ENCODE results near the gene RASGRF2.
A peak's percentile ranks its signal among the peaks of the same experiment; 100 is the strongest.

RASGRF2 gene

DNA sequence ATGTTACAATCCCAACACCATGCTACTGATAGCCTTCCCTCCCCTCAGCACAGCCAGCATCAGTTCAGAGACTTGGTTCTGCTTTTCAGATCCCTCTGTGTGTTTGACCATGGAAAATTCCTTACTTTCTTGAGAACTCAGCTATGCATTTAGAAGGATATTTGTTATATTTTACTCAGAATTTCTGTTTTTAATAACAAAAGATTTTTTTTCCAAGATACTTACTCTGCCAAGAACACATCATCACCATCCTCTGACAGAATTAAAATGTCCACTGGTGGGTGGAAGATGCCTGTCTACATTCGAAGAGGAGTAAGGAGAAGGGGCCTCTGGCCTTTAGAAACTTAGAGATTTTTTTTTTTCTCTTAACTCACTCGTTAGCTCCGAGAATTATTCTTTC lies 216.9 kb downstream of the RASGRF2 start:
- DNase-seq (ENCODE audit: low spot score), result no peak

DNA sequence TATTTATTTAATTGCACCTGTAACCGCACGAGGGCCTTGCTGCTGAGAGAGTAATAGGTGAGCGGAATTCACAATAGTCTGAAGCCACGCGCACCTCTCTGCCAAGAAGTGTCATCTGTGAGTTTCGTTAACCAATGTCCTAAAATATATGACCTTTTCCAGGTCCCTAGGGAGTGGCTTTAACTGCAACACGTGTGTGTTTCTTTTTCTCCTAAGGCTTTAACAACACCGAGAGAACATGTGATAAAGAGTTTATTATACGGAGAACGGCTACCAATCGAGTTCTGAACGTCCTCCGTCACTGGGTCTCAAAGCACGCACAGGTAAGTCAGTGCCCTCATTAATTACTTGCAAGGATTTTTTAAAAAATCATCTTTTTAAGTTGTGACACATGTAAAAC lies 219.8 kb downstream of the RASGRF2 start:
- DNase-seq (ENCODE audit: low spot score), result no peak

DNA sequence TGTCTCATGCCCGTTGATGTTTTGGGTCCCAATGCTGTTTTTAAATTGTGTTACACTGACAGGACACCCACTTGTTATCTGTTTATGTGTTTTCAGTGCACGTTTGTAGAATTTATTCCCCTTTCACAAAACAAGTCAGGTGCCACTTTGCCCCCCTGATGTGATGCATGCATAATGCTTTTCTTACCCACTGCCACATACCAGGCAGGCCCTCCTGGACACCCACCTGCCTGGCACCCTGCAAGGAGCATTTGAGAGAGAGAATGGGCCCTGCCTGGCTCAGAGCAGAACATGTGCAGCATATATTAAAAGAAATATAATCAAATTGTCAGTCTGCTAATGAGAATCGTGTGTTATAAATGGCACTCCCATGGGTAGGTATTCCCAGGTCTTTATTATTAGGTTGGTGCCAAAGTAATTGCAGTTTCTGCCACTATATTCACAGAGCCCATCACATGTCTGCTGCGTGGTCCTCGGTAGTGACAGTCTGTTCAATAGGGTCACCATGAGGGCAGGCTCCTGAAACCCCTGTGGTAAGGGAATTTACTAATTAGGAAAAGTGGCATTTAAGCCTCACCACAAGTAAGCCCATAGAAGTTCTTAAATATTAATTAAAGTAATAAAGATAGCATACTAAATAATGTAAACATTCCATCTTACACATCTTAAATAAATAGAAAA lies 220.8 kb downstream of the RASGRF2 start:
- DNase-seq (ENCODE audit: low spot score), result no peak

DNA sequence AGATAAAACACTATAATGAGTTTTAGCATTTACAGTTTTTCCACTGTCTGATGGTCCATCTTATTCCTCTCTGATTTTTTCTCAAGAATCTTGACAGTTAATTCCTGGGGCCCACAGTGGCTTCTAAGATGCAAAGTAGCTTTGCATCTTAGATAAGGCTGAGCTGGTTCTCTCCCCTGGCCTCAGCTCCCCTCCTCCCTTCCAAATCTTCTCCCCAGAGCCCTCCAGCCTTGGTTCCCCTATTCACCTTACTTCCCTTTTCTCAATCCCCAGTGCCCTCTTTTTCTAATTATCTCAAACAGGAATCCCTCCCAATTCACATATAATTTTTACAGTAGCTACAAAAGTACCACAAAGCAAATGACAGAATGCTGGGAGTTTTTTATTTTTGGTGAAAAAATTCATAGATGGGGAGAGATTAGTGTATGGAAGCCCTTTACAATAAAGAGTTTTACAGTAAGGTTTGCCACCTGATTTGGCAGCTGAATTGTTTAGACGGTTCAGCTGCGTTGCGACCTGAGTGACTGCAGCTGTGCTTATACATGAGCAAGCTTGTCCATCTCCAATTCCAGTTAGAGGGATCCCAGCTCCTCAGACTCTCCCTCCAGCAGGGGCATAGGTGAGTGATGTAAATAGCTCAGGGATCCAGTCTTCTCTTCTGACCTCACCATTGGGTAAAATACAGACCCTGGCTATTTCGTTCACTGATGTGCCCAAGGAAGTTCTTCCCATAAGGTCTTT lies 221.6 kb downstream of the RASGRF2 start:
- no peak for DNase-seq (ENCODE audit: low spot score)

DNA sequence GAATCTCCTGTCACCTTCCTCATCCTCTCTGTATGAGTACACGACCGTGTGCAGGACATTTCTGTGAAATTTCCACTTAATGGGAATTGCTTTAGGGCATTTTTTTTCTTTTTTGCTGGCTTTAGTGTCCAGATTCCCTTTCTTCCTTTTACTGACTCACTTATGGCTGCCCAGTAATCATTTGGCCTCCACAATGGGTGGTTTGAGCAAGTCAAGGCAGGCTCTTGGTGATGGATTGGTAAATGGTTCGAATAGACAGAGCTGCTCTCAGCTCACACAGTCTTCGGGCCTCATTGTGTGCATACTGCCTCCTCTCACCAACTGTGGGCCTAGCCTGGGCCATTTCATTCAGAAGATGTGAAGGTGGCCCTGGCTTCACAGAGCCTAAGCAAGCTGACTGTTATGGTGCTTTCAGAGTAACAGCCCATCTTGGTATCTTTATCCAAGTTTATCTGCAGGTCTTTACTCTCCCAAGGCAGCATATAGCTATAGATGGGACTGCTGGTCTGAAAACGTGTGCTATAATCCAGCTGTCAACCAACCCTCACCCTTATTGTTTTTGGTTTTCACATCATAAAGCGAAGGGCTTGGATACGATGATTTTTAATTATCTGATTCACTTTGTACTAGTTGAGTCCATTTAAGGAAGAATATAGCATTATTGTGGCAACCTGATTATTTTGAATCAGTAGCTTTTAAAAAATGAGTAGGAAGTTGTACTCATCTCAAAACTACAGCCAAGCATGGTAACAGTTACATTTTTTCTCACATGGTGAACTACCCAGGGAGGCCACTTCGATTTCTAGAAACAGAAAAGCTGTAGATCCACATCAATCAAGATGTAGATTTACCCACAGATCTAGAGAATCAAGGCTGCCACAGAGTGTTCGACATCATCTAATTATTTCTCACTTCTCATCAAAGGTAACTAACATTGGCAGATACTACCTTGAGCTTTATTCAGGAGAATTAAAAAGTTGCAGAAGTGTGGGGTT lies 222.5 kb downstream of the RASGRF2 start:
- DNase-seq (ENCODE audit: low spot score), result no peak

DNA sequence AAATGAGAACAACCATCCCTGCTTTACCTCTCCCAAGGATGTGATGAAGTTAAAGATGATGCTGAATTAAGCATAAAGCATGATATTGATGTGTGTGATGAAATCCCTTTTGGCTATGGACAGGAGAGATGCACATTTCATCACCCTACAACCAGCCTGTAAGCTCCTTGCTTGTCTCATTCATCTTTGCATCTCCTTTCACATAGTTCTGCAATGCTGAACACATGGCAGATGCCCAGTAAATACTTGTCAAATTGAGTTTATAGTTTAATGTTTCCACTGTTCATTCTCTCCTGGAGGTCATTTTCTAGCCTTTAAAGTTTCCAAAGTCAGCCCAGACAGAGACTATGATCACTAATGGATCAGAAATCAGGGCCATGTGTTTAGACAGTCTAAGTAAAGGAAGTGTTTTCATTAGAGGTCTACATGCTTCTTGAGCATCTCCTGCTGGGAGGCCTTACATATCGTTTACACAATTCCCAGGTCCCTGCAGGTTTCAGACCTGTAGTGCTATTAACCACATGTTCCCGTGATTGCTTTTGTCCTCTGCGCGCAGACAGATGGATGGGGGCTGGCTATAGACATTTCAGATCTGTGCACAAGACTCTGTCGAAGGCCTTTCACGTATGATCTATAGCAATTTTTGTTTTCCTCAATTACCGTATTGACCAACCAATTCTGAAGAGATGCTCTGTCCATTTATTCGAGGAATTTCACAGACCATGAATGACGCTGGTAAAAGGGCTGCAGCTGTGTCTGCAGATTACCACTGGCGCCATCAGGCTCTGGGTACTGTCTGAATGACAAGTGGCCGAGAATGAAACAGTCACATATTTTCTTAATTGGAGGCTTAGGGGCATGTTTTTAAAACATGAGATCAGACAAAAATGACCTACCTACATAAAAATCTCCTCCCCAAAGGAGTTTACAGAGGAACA lies 223.9 kb downstream of the RASGRF2 start:
- DNase-seq (ENCODE audit: low spot score), result no peak

DNA sequence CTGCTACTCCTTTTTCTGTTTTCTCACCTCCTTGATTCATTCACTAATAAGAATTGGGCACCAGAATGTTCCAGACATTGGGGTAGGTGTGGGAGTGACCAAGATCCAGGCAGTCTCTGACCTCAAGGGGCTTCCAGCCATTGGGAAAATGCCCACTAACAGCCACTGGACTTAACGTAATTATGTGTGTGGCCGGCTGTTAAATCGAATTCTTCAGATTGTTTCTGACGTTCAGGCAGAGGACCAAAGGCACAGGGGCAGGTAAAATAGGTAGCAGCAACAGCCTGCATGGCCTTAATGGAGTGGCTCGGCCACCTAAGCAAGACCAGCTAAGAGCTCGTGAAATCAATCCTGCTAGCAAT lies 224.6 kb downstream of the RASGRF2 start:
- no peak for DNase-seq (ENCODE audit: low spot score)

DNA sequence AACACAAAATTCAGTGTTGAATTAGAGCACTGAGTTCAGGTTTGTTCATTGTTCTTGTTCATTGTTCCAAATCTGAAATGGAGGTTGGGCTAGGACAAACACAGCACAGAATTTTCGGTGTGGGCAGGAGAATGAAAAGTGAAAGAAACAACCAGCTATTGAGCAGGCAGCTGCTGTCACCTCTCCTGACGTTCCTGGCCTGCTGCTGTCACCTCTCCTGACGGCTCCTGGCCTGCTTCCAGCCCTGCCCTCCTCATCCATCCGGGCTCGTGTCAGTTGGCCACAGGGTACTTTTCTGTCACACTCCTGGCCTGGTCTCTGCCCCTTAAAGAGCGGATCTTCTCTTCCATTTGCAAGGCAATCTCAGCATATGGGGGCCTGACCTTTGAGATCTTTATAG lies 227.7 kb downstream of the RASGRF2 start:
- DNase-seq (ENCODE audit: low spot score), result no peak

DNA sequence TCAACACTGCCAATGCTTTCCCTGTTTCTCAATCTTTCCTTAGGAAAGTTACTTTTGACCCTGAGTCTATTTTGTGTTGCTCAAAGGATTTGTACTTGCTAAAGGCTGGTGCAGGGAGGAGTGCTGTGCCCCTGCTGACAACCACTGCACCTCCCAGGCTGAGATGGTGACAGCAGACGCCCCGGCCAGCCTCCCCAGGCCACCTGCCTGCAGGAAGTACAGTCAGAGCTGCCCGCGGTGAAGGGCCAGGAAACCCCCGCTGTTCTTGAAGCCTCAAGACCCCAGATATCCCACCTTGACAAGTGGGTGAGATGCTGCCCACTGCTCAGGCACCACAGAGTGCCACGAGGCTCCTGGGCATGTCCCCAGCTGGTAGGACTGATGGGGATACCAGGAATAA lies 228.8 kb downstream of the RASGRF2 start:
- no peak for DNase-seq (ENCODE audit: low spot score)

DNA sequence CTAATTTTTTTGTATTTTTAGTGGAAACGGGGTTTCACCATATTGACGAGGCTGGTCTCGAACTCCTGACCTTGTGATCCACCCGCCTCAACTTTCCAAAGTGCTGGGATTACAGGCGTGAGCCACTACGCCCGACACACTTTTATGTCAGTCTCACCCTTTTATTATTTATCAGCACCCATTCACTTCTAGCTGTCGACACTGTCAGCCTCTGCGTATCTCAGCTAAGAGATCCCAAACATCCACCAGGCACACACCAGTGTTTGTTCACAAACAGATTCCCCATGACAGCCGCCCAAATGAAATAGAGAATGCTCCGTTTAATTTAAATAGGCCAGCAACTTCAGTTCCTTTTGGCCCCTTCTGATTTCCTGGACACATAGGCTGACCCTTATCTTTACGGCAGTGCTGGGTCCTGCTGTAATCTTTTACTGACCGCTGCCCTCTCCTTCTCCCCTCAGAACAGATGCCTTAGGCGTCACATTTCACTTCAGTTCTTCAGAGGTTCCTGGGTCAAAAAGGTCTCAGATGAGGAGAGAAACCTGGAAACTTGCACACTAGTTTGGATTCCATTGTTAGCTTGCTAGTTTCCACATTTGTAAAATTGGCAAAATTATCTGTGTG lies 229.8 kb downstream of the RASGRF2 start:
- DNase-seq (ENCODE audit: low spot score), result no peak

DNA sequence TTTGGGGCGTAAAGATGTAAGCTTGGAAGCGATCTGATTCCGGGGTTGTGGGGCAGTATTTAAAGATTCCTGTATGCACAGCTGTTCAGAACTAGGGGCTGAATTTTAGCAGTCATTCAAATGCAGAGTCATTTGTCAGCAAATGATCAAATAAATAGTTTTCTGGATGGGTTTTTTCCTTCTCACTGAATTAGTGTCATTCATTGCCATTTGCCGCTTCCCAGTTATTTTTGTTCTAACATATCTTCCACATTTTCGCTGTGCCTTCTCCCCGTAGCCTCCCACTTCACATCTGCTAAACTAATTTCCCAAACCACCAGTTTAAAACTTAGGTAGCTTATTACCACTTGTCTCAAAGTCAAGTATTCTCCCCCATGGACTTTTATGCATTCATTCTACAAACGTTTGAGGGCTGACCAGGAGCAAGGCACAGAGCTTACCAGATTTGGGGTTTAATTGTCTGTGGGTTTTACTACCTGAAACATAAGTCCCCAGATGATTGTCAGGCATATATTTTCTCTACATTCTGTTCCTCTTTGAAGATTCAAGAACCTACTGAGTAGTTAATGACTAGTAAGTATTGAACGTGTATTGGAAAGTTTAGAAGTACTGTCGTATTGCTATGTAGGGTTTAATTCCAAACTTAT lies 231.7 kb downstream of the RASGRF2 start:
- no peak for DNase-seq (ENCODE audit: low spot score)

DNA sequence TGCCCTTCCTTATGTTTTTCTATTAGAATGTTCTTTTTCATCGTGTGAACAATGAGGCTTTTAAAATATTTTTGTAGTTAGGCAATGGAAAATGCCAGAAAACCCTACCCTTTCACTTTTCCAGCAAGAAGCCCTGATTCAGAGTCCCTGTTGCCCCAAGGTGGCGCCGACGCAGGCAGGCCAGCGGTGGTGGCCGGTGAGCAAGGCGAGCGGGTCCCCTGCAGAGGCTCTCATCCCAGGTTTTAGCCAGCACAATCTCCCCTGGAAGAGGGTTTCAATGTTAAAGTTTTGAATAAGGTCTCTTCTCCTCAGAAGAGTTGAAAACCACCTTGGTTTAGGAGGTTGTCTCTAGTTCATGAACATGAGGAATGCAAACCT lies 232.2 kb downstream of the RASGRF2 start:
- DNase-seq (ENCODE audit: low spot score), result no peak

DNA sequence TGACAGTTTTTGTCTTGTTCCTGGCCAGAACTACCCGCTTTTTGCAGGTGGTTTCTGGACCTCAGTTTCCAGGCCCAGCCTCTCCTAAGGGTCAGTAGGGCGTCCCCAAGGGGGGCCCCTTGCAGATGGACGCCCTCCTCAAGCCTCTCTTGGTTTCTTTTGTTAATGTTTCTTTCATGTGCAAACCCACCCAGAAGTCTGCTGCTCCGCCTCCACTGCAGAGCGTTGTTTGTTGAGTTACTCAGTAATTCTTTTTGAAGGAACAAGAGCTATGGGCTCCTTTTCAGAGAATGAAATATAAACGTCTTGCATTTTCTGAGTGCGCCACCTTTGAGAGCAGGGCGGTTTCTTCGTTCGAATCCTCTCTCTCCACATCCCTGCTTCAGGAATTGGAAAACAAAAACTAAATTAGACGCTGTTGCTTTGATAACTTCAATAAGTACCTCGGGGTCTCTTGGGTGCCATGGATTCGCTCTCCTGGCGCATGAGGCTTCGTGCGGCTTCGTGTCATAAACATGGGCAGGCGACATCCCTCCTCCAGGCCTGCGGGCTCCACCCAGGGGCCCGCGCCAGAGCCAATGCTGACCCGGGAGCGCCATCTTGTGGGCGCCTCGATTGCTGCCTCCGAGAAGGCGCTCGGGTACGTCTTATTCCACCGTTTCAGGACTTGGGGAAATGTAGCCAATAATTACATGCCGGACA lies 234.6 kb downstream of the RASGRF2 start:
- DNase-seq (ENCODE audit: low spot score), result peak; percentile 66

DNA sequence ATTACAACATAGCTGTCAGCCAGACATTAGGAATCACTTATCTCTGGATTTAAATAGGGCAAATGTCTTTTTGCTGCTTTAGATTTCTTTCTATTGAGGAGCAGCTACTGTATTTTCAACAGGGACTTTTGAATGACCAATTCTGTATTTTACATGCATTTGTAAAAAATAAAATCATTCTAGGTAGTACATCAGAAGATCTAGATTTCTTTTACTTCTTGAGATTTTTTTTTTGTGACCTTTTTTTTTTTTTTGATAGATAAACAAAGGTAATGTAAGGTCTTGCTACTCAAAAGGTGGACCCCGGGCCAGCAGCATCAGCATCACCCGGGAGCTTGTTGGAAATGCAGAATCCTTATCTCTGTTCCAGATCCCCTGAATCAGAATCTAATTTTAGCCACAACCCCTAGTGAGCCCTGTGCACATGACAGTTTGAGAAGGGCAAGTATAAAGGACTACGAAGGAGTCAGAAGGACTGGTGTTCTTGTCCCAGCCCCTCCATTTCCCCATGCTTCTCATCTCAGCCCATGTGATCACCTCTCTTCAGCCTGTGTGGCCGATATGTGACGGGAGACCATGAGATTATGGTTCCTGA lies 235.3 kb downstream of the RASGRF2 start:
- DNase-seq (ENCODE audit: low spot score), result no peak

DNA sequence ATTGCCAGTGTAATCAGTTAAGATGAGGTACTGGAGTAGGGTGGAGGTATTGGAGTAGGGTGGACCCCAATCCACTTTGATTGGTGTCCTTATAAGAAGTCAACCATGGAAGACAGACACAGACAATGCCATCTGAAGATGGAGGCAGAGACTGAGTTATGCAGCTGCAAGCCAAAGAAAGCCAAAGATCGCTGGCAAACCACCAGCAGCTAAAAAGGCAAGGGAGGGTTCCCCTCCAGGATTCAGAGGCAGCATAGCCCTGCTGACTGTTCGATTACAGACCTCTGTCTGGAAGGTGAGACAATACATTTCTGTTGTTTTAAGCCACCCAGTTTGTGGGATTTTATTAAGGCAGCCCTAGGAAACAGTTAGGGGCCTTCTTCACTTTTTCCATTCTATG lies 242.5 kb downstream of the RASGRF2 start:
- no peak for DNase-seq (ENCODE audit: low spot score)

DNA sequence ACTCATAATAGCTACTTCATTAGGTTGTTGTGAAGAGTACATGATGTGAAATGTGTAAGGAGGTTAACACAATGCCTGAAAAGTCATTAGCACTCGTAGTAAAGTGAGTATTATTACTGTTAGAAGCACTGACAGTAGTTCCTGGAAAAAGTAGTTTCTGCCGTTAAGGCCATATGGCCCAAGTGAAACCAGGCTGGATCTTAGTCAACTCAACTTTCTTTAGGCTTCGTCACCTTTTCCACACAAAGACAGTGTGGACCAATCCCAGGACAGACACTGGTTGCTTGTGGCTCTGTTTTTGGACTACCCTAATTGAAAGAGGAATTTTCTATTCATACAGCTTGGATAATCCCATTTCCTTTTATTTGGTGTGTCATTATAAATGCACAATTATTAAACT lies 243.6 kb downstream of the RASGRF2 start:
- DNase-seq (ENCODE audit: low spot score), result no peak

DNA sequence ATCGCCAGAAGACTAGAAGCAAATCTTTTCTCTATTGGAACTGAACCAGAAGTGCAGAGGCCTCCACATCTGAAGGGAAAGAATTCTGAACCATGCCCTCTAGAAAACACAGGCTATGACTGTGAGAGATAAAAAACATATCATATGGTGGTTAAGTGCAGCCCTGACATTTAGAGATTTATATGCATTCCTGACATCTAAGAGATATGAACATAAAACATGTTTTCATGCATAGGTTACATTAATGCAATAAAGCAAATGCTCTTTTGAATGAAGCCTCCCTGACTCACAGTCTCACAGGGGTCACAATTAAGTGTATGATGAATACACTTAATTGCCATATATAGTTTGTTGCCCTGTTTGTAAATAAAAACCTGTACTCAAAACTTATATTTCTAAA lies 244.0 kb downstream of the RASGRF2 start:
- no peak for DNase-seq (ENCODE audit: low spot score)

DNA sequence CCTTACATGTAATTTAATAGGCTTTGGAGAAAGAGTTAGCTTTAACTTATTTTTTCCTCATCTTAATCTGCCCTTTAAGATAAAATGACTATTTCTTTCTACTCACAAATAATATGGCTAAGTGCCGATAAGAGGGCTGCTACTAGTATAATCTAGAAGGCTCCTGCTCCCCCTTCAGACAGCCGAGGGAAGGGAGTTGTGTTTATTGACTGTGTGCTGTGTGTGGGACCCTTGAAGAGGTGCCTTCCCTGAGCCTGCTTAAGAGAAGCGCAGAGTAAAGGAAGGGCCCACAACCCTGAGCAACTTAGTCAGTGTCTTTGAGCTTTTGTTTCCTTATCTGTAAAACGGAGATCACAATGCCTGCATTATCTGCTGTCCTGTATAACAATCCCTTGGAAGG lies 244.9 kb downstream of the RASGRF2 start:
- DNase-seq (ENCODE audit: low spot score), result no peak

DNA sequence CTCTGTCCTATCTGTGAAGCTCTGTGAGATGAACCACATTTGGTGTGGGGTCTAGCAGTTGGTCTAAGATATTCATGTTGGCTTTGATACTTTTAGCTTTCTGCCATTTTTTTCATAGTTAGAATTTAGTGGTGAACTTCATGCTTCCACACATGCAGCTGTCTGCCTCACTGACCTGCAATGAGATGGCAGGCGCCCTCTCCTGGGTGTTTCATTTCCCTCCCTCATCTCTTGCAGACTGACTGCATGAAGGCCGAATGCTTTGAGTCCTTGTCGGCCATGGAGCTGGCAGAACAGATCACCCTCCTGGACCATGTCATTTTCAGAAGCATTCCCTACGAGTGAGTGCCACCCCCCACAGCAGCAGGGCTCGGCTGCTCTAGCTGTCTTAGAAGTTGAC lies 246.8 kb downstream of the RASGRF2 start:
- DNase-seq (ENCODE audit: low spot score), result no peak

DNA sequence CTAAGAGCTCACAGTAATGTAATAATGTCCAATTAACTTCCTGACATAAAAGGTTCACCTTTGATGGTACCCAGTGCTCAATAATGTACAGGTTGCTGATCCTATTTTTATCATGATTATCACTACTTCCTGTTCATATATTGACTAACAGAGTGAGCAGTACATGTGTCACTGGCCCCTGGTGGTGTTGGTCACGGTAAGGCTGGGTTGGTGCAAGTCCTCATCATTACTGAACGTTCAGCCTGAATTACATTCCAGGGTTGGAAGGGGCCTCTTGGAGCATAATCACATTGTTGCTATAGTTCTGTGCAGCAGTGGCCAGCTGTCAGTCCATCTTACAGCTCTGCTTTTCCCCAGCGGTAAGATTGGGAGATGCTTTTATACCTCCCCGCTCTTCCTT lies 248.7 kb downstream of the RASGRF2 start:
- peak; percentile 42 for DNase-seq (ENCODE audit: low spot score)
